GM12872 (cell line): ENCODE data around the gene MPRIP.

Experiments used
- TF ChIP-seq, protein P1 (sequence below): IDR thresholded peaks from 3 replicates; pipeline ENCODE4 v1.5.1; 2011; ENCODE audit warnings: low read depth, mild to moderate bottlenecking, low read length, moderate library complexity; ENCODE audit not compliant: insufficient read depth

Gene MPRIP

DNA sequence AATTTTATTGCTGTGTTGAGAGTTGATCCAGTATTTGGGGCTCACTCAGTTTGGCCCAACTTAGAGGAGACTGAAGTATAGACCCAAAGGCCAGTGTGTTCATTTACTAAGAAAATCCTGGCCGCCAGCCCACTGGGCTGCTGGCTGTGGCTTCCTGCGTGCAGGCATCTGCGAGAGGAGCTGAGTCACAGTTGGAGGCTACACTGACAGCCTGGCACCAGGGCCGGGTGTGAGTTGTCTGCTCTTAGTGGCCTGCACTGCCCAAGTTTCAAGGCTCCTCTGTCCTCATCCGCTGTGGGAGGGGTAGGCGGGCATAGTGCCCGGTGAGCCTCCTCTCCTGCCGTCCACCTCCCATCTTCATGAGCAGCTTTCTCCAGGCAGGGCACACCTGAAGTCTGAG lies 109.7 kb downstream of the MPRIP start:
- TF ChIP-seq, protein P1, sequence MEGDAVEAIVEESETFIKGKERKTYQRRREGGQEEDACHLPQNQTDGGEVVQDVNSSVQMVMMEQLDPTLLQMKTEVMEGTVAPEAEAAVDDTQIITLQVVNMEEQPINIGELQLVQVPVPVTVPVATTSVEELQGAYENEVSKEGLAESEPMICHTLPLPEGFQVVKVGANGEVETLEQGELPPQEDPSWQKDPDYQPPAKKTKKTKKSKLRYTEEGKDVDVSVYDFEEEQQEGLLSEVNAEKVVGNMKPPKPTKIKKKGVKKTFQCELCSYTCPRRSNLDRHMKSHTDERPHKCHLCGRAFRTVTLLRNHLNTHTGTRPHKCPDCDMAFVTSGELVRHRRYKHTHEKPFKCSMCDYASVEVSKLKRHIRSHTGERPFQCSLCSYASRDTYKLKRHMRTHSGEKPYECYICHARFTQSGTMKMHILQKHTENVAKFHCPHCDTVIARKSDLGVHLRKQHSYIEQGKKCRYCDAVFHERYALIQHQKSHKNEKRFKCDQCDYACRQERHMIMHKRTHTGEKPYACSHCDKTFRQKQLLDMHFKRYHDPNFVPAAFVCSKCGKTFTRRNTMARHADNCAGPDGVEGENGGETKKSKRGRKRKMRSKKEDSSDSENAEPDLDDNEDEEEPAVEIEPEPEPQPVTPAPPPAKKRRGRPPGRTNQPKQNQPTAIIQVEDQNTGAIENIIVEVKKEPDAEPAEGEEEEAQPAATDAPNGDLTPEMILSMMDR, result no peak

DNA sequence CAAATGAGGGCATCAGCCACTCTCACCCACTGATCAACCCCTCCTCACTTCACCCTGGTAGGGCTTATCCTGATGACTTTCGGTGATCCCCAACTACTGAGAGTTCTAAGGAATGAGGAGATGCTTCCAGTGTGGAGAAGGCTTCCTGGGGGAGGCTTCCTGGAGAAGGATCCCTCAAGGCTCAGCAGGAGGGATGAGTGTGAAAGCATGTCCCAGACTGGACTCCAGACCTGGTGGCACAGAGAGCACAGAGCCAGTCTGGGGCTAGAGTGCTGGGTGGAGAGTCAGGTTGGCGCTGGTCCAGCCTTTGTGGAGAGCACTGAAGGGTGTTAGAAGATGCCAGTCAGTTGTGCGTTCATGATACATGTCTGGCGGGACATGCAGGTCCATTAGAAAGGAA lies 110.1 kb downstream of the MPRIP start:
- TF ChIP-seq, protein P1, result no peak

DNA sequence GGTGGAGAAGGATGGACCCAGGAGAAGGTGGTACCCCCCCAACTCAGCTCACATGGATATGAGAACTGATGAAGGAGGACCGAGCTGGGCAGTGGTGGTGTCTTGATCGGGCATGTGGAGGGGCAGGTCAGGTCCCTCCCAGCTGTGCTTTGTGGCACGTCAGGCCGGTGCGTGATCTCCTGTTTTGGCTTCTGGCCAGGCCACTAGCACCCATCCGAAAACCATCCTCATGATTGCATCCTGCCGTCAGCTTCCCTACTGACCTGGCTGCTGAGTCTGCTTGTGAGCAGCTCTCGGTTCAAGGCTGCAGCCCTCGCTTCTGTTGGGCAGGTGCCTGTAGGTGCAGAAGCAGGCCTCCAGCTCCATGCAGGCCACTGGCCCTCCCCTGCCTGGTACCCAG lies 110.8 kb downstream of the MPRIP start:
- TF ChIP-seq, protein P1, result no peak

DNA sequence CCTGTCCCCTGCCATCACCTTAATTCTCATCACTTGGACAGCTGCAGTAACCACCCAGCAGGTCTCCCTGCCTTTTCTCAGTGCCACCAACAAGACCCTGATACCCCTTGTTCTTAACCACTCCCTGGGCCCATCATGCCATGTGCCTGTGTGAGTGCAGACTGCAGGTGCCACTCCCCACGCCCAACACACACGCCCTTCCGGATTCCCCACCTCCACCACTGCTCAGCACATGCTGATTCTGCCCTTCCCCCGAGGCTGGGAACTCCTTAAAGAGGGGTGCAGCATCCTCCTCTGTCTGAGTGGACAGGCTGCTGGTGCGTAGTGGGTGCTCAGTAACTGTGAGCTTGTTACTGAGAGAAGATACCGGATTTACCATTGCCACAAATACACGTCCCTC lies 111.5 kb downstream of the MPRIP start:
- TF ChIP-seq, protein P1, result no peak

DNA sequence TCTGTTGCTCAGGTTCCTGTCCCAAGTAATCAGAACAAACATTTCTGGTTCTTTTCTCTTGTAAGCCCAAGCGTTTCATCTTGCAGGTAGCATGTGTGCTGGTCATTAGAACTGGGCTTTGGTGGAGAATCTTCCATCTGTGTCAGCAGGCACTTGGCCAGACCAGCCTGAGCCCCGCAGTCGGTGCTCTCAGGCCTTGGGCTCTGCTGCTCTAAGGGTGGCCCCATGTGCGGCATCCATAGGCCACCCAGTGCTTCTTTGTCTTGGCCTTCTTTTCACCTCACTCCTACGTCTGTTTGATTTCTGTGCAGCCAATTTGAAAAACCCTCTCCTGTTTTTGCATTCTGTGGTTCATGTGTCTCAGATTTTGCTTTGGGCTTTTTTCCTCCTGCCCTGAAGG lies 112.3 kb downstream of the MPRIP start:
- TF ChIP-seq, protein P1, result no peak

GRCh38 chr17:17154981-17155380 lies 112.7 kb downstream of the MPRIP start:
- TF ChIP-seq, protein P1, result no peak

GRCh38 chr17:17155568-17155967 lies 113.3 kb downstream of the MPRIP start:
- TF ChIP-seq, protein P1, result no peak

DNA sequence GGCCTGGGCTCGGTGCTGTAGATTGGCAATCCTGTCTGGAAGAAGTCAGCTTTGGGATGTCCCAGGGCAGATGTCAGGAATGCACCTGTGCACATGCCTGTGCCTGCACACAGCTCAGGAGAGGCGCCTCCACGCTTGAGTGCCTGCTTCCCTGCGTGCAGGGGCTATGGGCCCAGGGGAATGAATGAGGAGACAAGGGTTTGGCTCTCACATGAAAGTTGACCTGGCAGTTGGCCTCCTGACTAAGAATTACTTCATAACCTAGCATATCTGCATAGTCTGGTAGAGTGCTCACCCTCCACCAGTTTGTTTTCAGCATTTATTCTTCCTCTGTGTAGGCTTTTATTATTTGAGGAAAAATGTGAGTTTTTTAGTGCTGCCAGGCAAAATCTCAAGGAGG lies 113.8 kb downstream of the MPRIP start:
- TF ChIP-seq, protein P1, result no peak
